Measurements from ENCODE around the gene JMJD1C. TPM values are rescaled to one million over a fixed set of nuclear protein-coding genes. Genes with fewer than 3 reads are reported as not detected.

The JMJD1C gene
- total RNA-seq, 1 donor from 2014 or later: 105 TPM

GRCh38 chr10:63224241-63224640 is 241.5 kb downstream of the JMJD1C start:
- intact Hi-C loops (cut with DNase I): no loop called here
- Histone ChIP-seq H3K9me3 (no peaks in the 10 kb centered on the region), H3K4me3 (no peak overlapping the region), H3K27ac (no peak overlapping the region), H3K27me3 (no peaks in the 10 kb centered on the region), H3K4me1 (peaks cover 30% of the 10 kb centered on the region), H3K36me3 (no peaks in the 10 kb centered on the region)
- TF ChIP-seq POLR2AphosphoS5 (IDR thresholded peaks at IDR 0.05; ENCODE audit: insufficient read depth in 1 of 2, low read depth in 1 of 2) (no peak), POLR2A (IDR thresholded peaks at IDR 0.05) (no peak), CTCF (IDR thresholded peaks at IDR 0.05) (no peak)
- no peak for DNase-seq (ENCODE audit: extremely low spot score in 2 of 2)

GRCh38 chr10:63221950-63222349 is 243.8 kb downstream of the JMJD1C start:
- Histone ChIP-seq H3K27ac (no peak overlapping the region), H3K9me3 (no peaks in the 10 kb centered on the region), H3K4me1 (peaks cover 16% of the 10 kb centered on the region), H3K4me3 (no peak overlapping the region), H3K36me3 (no peaks in the 10 kb centered on the region), H3K27me3 (no peaks in the 10 kb centered on the region)
- DNase-seq (ENCODE audit: extremely low spot score in 2 of 2): no peak
- intact Hi-C loops (cut with DNase I): no loop called here
- TF ChIP-seq POLR2AphosphoS5 (IDR thresholded peaks at IDR 0.05; ENCODE audit: insufficient read depth in 1 of 2, low read depth in 1 of 2) (no peak), POLR2A (IDR thresholded peaks at IDR 0.05) (no peak), CTCF (IDR thresholded peaks at IDR 0.05) (no peak)

GRCh38 chr10:63219749-63220148 is 246.0 kb downstream of the JMJD1C start:
- H3K36me3 ChIP-seq: no peaks in the 10 kb centered on the region
- intact Hi-C loops (cut with DNase I): no loop called here

GRCh38 chr10:63217120-63217605 is 248.6 kb downstream of the JMJD1C start:
- Histone ChIP-seq H3K27ac (no peak overlapping the region), H3K27me3 (no peaks in the 10 kb centered on the region), H3K9me3 (no peaks in the 10 kb centered on the region), H3K4me1 (peaks cover 5% of the 10 kb centered on the region), H3K36me3 (peaks cover 0 to 12% of the 10 kb centered on the region in 2 donors), H3K4me3 (no peak overlapping the region)
- DNase-seq (ENCODE audit: extremely low spot score in 2 of 2): no peak
- intact Hi-C loops (cut with DNase I): no loop called here
- TF ChIP-seq POLR2A (IDR thresholded peaks at IDR 0.05) (no peak), CTCF (IDR thresholded peaks at IDR 0.05) (peak; percentile 29 to 81 (median 53)), POLR2AphosphoS5 (IDR thresholded peaks at IDR 0.05; ENCODE audit: insufficient read depth in 1 of 2, low read depth in 1 of 2) (peak in 1 of 2 donors; percentile 40)

More at GRCh38 chr10:63219749-63220148, 246.0 kb downstream of the JMJD1C start:
- no peak for DNase-seq (ENCODE audit: extremely low spot score in 2 of 2)
- no peaks in the 10 kb centered on the region for H3K9me3 ChIP-seq
- no peak for TF ChIP-seq POLR2A (IDR thresholded peaks at IDR 0.05)
- TF ChIP-seq POLR2AphosphoS5 (IDR thresholded peaks at IDR 0.05; ENCODE audit: insufficient read depth in 1 of 2, low read depth in 1 of 2): no peak
- TF ChIP-seq CTCF (IDR thresholded peaks at IDR 0.05): no peak
- H3K4me3 ChIP-seq: no peak overlapping the region
- H3K27me3 ChIP-seq: no peaks in the 10 kb centered on the region
- H3K27ac ChIP-seq: no peak overlapping the region
- peaks cover 5% of the 10 kb centered on the region for H3K4me1 ChIP-seq

GRCh38 chr10:63214571-63214970 is 251.2 kb downstream of the JMJD1C start:
- intact Hi-C loops (cut with DNase I): no loop called here
- Histone ChIP-seq H3K36me3 (peaks cover 0 to 12% of the 10 kb centered on the region in 2 donors), H3K27ac (no peak overlapping the region)

More at GRCh38 chr10:63214571-63214970, 251.2 kb downstream of the JMJD1C start:
- TF ChIP-seq POLR2AphosphoS5 (IDR thresholded peaks at IDR 0.05; ENCODE audit: insufficient read depth in 1 of 2, low read depth in 1 of 2) (no peak), POLR2A (IDR thresholded peaks at IDR 0.05) (no peak)
- no peaks in the 10 kb centered on the region for H3K27me3 ChIP-seq
- H3K9me3 ChIP-seq: no peaks in the 10 kb centered on the region
- DNase-seq (ENCODE audit: extremely low spot score in 2 of 2): no peak
- no peak overlapping the region for H3K4me3 ChIP-seq
- H3K4me1 ChIP-seq: peaks cover 18% of the 10 kb centered on the region
